PFSK-1 (cell line): ENCODE results near the gene CCR8.

Experiments used
- POLR2AphosphoS5 ChIP-seq: IDR thresholded peaks from 2 replicates; pipeline ENCODE4 v1.6.1; 2012; ENCODE audit warnings: low read depth, mild to moderate bottlenecking, control low read depth, low read length, moderate library complexity
- REST ChIP-seq, 2 experiments: IDR thresholded peaks; 2 replicates each; pipeline versions ENCODE4 v1.6.1 to v1.8.0; 2011 to 2012; ENCODE audit warnings: low read depth in 2 of 2, low read length in 2 of 2, control low read depth in 1 of 2, inconsistent platforms in 1 of 2, mild to moderate bottlenecking in 1 of 2, moderate library complexity in 1 of 2; ENCODE audit not compliant: insufficient read depth in 1 of 2
- SIN3A ChIP-seq: IDR thresholded peaks from 2 replicates; pipeline ENCODE4 v1.6.1; 2012; ENCODE audit warnings: mild to moderate bottlenecking, low read length, moderate library complexity, borderline replicate concordance; ENCODE audit not compliant: insufficient read depth
- TAF1 ChIP-seq: IDR thresholded peaks from 2 replicates; pipeline ENCODE4 v1.6.1; 2012; ENCODE audit warnings: low read length, control low read depth, borderline replicate concordance; ENCODE audit not compliant: insufficient read depth

DNA sequence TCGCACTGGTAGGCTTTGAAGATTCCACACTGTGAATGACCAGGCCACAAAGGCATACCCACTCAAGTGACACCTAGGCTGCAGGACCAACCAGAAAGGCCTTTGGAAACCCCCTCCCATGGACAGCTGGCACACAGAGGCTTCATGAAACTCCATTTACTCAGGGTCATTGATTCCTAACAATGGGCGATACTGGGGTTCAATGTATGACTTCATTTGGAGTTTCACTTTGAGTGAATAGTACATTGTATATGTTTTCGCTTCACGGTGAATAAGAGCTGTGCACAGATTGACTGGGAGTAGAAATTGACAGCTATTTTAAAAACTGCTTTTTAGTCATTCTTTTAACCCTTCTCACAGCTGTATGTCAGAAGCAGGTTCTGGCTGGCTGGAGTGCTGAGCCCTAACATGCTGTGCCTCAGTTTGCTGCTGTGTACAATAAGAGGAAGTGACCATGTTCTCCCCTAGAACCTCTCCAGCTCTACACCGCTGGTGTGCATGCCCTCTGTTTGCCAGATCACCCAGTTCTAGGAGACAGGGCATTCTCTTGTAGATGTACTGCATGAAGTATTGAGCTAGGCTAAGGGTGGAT is 34.2 kb upstream of the CCR8 start:
- TF ChIP-seq TAF1 (no peak), REST (IDR thresholded peaks at IDR 0.05; ENCODE audit: insufficient read depth in 1 of 2, low read depth in 2 of 2, low read length in 2 of 2) (no peak), POLR2AphosphoS5 (no peak), SIN3A (no peak)
